GM08714 (cell line): ENCODE results near the gene ERG.

ENCODE experiments used
- H3K4me3 ChIP-seq: fragments of 200-500 bp; sonication (Bioruptor generic); 2 replicates; pipeline ENCODE4 v1.5.1; 2014; ENCODE audit warnings: mild to moderate bottlenecking, low read length, inconsistent platforms
- ZNF274 ChIP-seq: IDR thresholded peaks from 2 replicates; pipeline ENCODE4 v1.6.1; 2012; ENCODE audit warnings: mild to moderate bottlenecking, low read depth, low read length

The ERG gene

GRCh38 chr21:38507374-38507942, 9.2 kb upstream of the ERG start:
- no peak for TF ChIP-seq ZNF274
- no peak overlapping the region for H3K4me3 ChIP-seq

- no peak for TF ChIP-seq ZNF274
Observed at GRCh38 chr21:38506661-38507281, 8.5 kb upstream of the ERG start.

GRCh38 chr21:38505654-38506523, 7.6 kb upstream of the ERG start:
- H3K4me3 ChIP-seq = no peak overlapping the region
- no peak for TF ChIP-seq ZNF274

More at GRCh38 chr21:38506661-38507281, 8.5 kb upstream of the ERG start:
- H3K4me3 ChIP-seq = no peak overlapping the region

GRCh38 chr21:38504066-38504465, 5.8 kb upstream of the ERG start:
- no peak for TF ChIP-seq ZNF274
- H3K4me3 ChIP-seq = no peak overlapping the region

GRCh38 chr21:38503583-38503982, 5.3 kb upstream of the ERG start:
- no peak overlapping the region for H3K4me3 ChIP-seq
- TF ChIP-seq ZNF274 = no peak

- no peak for TF ChIP-seq ZNF274
- H3K4me3 ChIP-seq = no peak overlapping the region
Observed at GRCh38 chr21:38500073-38500472, 1.8 kb upstream of the ERG start.

GRCh38 chr21:38499296-38499695, 1.0 kb upstream of the ERG start:
- no peak for TF ChIP-seq ZNF274
- no peak overlapping the region for H3K4me3 ChIP-seq

- no peak overlapping the region for H3K4me3 ChIP-seq
- TF ChIP-seq ZNF274 = no peak
Observed at GRCh38 chr21:38496224-38496623, 2.1 kb downstream of the ERG start.

GRCh38 chr21:38495696-38496095, 2.6 kb downstream of the ERG start:
- no peak overlapping the region for H3K4me3 ChIP-seq
- TF ChIP-seq ZNF274 = no peak

GRCh38 chr21:38495242-38495641, 3.0 kb downstream of the ERG start:
- H3K4me3 ChIP-seq = no peak overlapping the region
- TF ChIP-seq ZNF274 = no peak

- no peak overlapping the region for H3K4me3 ChIP-seq
Observed at GRCh38 chr21:38494703-38495102, 3.6 kb downstream of the ERG start.

GRCh38 chr21:38494251-38494642, 4.0 kb downstream of the ERG start:
- H3K4me3 ChIP-seq = no peak overlapping the region

More at GRCh38 chr21:38494703-38495102, 3.6 kb downstream of the ERG start:
- no peak for TF ChIP-seq ZNF274

GRCh38 chr21:38493549-38494250, 4.6 kb downstream of the ERG start:
- no peak for TF ChIP-seq ZNF274
- no peak overlapping the region for H3K4me3 ChIP-seq

More at GRCh38 chr21:38494251-38494642, 4.0 kb downstream of the ERG start:
- TF ChIP-seq ZNF274 = no peak

- no peak for TF ChIP-seq ZNF274
- H3K4me3 ChIP-seq = no peak overlapping the region
Observed at GRCh38 chr21:38492007-38492406, 6.3 kb downstream of the ERG start.

- no peak for TF ChIP-seq ZNF274
- no peak overlapping the region for H3K4me3 ChIP-seq
Observed at GRCh38 chr21:38491536-38491935, 6.7 kb downstream of the ERG start.
